Mesothelial cell of epicardium (in vitro differentiated cells): Measurements from ENCODE around the gene ANKRD29. TPM values are rescaled to one million over a fixed set of nuclear protein-coding genes. Genes with fewer than 3 reads are reported as not detected.

Experiments used
- DNase-seq, 2 experiments: peaks; one replicate each; pipeline ENCODE4 v3.0.0; 2021; ENCODE audit warnings: low spot score in 2 of 2; ENCODE audit not compliant: unreplicated experiment in 2 of 2
- H3K27ac Mint-ChIP-seq: 2 replicates; pipeline ENCODE4 v1.8.0; 2021; ENCODE audit warnings: mixed read lengths
- H3K27me3 Mint-ChIP-seq: 2 replicates; pipeline ENCODE4 v1.8.0; 2021; ENCODE audit warnings: low read depth, mixed read lengths
- H3K36me3 Mint-ChIP-seq: 2 replicates; pipeline ENCODE4 v1.8.0; 2021; ENCODE audit warnings: mixed read lengths
- H3K4me1 Mint-ChIP-seq: 2 replicates; pipeline ENCODE4 v1.8.0; 2021; ENCODE audit warnings: mixed read lengths
- H3K4me3 Mint-ChIP-seq: 2 replicates; pipeline ENCODE4 v1.8.0; 2021; ENCODE audit warnings: mild to moderate bottlenecking, moderate library complexity, mixed read lengths
- H3K9me3 Mint-ChIP-seq: 2 replicates; pipeline ENCODE4 v1.8.0; 2021; ENCODE audit warnings: mixed read lengths
- total RNA-seq: library from RNA; stranded (reverse); gene quantifications from 3 replicates; pipeline ENCODE4 v1.2.1, GENCODE V29; 2021
- TF ChIP-seq, protein P1 (sequence below): fragments of 200-600 bp; sonication (generic); IDR thresholded peaks from one replicate; pipeline ENCODE4 v1.5.0; 2021; ENCODE audit warnings: antibody characterized with exemption; ENCODE audit not compliant: unreplicated experiment

ANKRD29 gene
- total RNA-seq, 1 donor from 2014 or later, result 2.3 TPM

DNA sequence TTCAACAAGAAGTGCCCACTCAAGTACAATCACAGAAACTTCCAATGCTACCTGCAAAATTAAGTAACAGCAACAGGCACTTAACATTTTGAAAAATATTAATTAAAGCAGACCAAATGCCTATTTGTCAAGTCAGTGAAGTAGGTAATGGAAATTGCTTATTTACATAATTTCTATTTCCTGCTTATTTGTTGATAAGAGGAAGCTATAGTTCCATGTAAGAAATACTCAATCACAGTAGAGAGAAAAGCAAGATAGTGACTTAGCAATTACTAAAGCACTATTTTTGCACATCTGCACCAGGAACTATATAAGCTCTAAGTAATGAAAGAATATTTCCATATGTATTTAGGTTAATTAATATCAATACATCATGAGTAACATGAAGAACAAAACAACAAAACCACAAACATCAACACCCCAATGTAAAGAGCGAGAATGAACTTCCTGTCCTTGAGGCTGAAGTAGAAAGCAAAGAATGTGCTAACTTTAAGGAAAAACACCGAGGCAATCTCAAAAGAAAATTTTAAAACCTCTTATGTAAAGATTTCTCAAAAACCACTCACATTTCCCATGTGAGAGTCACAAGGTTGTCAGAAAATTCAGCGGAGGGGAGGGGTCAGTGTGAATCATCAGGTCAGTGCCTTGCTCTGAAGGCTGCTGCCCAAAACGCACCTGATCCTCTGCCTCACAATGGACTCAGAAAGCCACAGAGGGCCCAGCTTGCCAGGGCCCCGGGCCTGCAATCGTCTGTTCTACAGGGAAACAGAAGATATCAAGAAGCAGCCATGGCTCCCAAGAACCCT is 88.9 kb downstream of the ANKRD29 start:
- Mint-ChIP-seq H3K9me3 (no peaks in the 10 kb centered on the region), H3K4me1 (peaks cover 23% of the 10 kb centered on the region), H3K27me3 (no peaks in the 10 kb centered on the region), H3K4me3 (no peak overlapping the region), H3K27ac (peak overlapping the region; percentile 5), H3K36me3 (peaks cover 18% of the 10 kb centered on the region)
- TF ChIP-seq, protein P1, sequence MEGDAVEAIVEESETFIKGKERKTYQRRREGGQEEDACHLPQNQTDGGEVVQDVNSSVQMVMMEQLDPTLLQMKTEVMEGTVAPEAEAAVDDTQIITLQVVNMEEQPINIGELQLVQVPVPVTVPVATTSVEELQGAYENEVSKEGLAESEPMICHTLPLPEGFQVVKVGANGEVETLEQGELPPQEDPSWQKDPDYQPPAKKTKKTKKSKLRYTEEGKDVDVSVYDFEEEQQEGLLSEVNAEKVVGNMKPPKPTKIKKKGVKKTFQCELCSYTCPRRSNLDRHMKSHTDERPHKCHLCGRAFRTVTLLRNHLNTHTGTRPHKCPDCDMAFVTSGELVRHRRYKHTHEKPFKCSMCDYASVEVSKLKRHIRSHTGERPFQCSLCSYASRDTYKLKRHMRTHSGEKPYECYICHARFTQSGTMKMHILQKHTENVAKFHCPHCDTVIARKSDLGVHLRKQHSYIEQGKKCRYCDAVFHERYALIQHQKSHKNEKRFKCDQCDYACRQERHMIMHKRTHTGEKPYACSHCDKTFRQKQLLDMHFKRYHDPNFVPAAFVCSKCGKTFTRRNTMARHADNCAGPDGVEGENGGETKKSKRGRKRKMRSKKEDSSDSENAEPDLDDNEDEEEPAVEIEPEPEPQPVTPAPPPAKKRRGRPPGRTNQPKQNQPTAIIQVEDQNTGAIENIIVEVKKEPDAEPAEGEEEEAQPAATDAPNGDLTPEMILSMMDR, result no peak
- no peak for DNase-seq

- Mint-ChIP-seq H3K4me1 (peaks cover 29% of the 10 kb centered on the region), H3K27ac (no peak overlapping the region), H3K36me3 (peaks cover 20% of the 10 kb centered on the region), H3K9me3 (no peaks in the 10 kb centered on the region), H3K4me3 (no peak overlapping the region), H3K27me3 (no peaks in the 10 kb centered on the region)
- no peak for DNase-seq
- TF ChIP-seq, protein P1, result no peak
These were observed 89.7 kb downstream of the ANKRD29 start for GRCh38 chr18:23573020-23573419.

GRCh38 chr18:23572570-23572969 is 90.1 kb downstream of the ANKRD29 start:
- Mint-ChIP-seq H3K27ac (no peak overlapping the region), H3K4me1 (peaks cover 30% of the 10 kb centered on the region), H3K36me3 (peaks cover 21% of the 10 kb centered on the region), H3K9me3 (no peaks in the 10 kb centered on the region), H3K4me3 (no peak overlapping the region), H3K27me3 (no peaks in the 10 kb centered on the region)
- no peak for DNase-seq
- TF ChIP-seq, protein P1, result no peak

DNA sequence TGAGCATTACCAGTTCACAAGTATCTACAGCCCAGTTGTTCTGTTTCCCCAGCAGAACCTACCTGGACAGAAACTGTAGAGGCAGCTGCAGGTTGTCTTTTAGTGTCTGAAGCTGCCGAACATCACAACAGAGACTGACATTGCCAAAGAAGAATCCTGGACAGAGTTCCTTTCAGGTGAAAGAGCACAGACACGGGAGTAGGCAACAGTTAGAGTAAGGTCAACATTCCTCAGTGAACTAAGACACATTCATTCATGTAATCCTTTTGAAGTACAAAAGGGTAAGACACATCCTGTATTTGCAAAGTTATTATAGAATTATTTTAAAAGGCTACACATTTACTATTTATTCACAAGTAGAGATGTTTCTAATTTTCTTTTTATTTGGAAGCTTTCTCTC is 90.7 kb downstream of the ANKRD29 start:
- no peak overlapping the region for H3K27ac Mint-ChIP-seq
- no peaks in the 10 kb centered on the region for H3K9me3 Mint-ChIP-seq
- no peak for DNase-seq

GRCh38 chr18:23570912-23571504 is 91.7 kb downstream of the ANKRD29 start:
- TF ChIP-seq, protein P1, result no peak
- Mint-ChIP-seq H3K4me3 (no peak overlapping the region), H3K27me3 (no peaks in the 10 kb centered on the region), H3K9me3 (no peaks in the 10 kb centered on the region), H3K36me3 (peaks cover 27% of the 10 kb centered on the region), H3K4me1 (peaks cover 30% of the 10 kb centered on the region), H3K27ac (no peak overlapping the region)
- DNase-seq, result no peak

More for the DNA sequence above, 90.7 kb downstream of the ANKRD29 start:
- no peak overlapping the region for H3K4me3 Mint-ChIP-seq
- H3K27me3 Mint-ChIP-seq, result no peaks in the 10 kb centered on the region
- peaks cover 25% of the 10 kb centered on the region for H3K36me3 Mint-ChIP-seq
- TF ChIP-seq, protein P1, result no peak
- H3K4me1 Mint-ChIP-seq, result peaks cover 30% of the 10 kb centered on the region
